ENCODE data around the gene ZFAND3.
"Not testable (repeated sequence)": the region's sequence is repeated elsewhere in the genome, so short reads cannot be mapped to it uniquely, and the experiment has no call there.

The ZFAND3 gene

GRCh38 chr6:37967651-37968050, 148.1 kb downstream of the ZFAND3 start:
- no peak for DNase-seq (ENCODE audit: low read depth in 3 of 3, low spot score in 1 of 3)

DNA sequence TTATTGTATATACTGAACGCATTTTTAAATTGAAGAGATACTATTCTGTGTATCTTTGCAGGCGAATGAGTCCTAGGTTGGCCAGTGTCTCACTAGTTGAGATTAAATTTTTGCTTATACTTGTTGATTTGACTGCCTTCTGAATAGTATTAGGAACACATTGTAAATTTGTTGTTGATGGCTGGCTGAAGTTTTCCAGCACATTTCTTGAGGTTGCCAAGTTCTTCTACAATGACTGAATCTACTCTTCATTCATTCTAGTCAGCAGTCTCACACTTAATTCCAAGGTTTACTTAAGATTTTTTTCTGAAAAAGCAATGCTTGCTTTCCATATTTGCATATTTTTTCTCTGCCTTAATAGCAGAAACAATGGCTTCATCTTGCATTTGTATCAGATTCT, 151.7 kb downstream of the ZFAND3 start:
- DNase-seq (ENCODE audit: low read depth in 3 of 3, low spot score in 1 of 3): no peak

DNA sequence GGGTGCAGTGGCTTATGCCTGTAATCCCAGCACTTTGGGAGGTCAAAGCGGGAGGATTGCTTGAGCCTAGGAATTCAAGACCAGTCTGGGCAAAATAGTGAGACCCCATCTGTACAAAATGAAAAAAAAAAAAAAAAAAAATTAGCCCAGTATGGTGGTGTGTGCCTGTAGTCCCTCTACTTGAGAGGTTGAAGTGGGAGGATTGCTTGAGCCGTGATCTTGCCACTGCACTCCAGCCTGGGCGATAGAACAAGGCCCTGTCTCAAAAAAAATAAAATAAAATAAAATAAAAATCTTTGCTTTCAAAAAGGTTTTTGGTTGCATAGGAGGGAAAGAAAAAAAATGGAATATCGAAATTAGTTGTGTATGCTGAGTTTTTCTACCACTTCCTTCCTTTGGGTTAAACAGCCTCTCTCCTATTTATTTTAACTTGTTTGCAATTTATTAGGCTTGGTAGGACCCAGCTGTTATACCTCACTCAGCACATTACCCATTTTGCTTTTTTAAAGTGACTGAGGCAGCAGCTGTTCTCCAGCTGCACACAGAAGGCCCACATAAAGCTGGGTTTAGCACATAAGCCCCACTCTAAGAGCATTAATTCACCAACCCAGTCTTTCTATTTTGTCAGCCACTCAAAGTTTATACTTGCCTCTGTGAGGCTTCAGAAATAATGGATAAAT, 152.3 kb downstream of the ZFAND3 start:
- no peak for DNase-seq (ENCODE audit: low read depth in 3 of 3, low spot score in 1 of 3)

GRCh38 chr6:37972994-37973757, 153.6 kb downstream of the ZFAND3 start:
- no peak for DNase-seq (ENCODE audit: low read depth in 3 of 3, low spot score in 1 of 3)

- DNase-seq (ENCODE audit: low read depth in 3 of 3, low spot score in 1 of 3): no peak
Measured at GRCh38 chr6:37974381-37974780, 154.9 kb downstream of the ZFAND3 start.

- no peak for DNase-seq (ENCODE audit: low read depth in 3 of 3, low spot score in 1 of 3)
Measured at GRCh38 chr6:37974943-37975342, 155.4 kb downstream of the ZFAND3 start.

GRCh38 chr6:37977715-37978114, 158.2 kb downstream of the ZFAND3 start:
- no peak for DNase-seq (ENCODE audit: low read depth in 3 of 3, low spot score in 1 of 3)

DNA sequence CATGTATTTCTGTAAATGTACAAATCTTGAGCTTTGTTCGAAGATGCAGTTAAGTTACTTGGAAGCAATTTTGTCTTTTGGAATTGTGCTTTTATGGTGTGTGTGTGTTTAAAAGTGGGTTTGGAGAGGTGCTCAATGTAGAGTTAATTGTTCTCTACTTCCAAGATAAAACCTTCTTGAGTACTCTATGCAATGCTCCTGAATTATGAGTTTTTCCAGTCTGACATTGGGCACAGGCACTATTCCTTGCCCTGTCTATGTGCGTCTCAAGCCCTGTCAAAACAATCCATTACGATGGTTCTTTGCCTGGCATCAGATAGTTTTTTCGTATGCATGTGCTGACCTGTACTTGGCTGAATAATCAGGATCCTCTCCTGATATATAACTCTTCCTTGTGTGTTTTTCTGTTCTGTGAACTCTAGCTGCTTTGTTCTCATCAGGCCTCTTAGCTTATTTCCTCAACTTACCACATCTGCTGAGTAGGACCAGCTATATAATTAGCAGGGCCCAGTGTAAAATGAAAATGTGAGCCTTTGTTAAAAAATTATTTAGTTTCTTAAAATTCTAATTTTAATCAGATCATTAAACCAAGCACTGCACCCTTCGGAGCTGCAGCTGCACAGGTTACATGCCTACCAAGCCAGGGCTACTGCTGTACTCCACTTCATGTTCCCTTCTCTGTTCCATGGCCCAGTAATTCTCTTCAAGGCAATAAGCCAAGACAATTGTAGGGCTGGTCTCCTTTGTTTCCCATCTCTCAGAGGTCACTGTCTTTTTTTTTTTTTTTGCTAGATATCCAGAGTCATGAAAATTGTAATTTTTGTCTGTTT, 160.1 kb downstream of the ZFAND3 start:
- no peak for DNase-seq (ENCODE audit: low read depth in 3 of 3, low spot score in 1 of 3)

GRCh38 chr6:37980222-37980595, 160.7 kb downstream of the ZFAND3 start:
- no peak for DNase-seq (ENCODE audit: low read depth in 3 of 3, low spot score in 1 of 3)

DNA sequence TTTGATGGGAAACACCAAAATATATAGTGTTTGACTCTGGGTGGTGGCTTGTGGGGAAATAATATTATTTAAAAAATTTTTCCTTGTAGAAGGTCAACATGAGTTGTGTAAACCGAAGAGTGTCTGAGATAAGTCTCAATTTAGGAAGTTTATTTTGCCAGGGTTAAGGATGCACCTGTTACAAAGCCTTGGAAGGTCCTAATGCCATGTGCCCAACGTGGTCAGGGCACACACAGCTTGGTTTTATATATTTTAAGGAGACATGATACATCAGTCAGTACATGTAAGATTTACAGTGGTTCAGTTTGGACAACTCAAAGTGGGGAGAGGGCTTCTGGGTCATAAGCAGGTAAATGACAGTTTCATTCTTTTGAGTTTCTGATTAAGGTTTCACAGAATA, 162.1 kb downstream of the ZFAND3 start:
- no peak for DNase-seq (ENCODE audit: low read depth in 3 of 3, low spot score in 1 of 3)

DNA sequence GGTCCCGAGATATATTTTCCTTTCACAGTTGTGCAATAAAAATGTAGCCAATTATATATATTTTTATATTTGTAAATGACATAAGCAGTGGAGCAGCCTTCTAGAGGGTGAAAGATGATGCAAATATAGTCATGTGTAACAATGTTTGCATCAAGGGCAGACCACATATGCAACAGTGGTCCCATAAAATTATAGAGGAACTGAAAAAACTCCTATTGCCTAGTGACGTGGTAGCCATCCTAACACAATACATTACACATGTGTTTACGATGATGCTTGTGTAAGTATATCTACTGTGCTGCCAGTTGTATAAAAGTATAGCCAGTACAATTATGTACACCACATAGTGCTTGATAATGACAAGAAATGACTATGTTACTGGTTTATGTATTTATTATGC, 162.8 kb downstream of the ZFAND3 start:
- no peak for DNase-seq (ENCODE audit: low read depth in 3 of 3, low spot score in 1 of 3)

DNA sequence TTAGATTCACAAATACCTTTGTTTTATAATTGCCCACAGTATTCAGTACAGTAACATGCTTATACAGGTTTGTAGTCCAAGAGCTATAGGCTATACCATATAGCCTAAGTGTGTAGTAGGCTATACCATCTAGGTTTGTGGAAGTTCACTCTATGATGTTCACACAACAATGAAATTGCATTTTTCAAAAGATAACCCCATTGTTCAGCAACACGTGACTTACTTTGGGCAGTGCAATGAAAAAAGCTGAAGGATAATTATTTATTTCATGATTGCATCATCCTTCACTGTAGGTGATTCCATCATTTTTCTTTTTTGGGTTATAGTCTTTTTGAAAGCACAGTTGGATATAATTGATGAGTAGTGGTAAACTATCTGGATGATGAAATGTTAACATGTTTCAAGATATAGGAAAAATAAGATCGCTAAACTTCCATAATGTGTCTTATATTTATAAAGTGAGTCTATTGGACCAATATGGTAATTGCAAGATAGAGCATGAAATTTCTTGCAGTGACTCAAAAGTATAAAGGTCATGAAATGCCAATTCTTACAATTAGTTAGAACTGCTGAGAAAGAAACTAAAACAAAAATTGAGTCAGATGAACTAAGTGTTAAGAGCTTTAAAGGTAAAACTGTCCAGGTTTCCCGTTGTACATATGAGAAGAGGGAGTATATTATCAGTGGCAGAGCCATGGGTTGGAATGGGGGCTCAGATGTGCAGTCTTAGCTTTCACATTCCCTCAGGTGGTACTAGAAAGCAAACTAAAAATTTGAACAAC, 164.4 kb downstream of the ZFAND3 start:
- DNase-seq (ENCODE audit: low read depth in 3 of 3, low spot score in 1 of 3): no peak

DNA sequence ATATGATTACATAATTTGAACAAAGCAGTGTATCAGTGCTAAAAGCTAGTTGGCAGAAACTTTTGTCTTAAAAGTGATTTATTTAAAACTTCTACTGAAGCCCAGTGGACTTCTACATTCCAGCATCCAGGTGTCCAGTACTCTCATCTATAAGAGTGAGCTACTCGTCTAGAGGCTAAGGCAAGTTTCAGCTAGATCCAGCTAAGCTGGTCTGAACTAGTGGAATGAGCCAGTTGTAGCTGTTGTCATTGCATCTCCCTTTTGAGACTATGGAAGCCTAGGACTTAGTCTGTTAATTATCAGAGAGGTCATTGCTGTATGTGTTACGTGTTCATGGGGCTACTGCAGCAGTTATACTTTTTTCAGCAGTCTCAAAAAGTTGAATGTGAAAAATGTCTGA, 165.1 kb downstream of the ZFAND3 start:
- DNase-seq (ENCODE audit: low read depth in 3 of 3, low spot score in 1 of 3): no peak

DNA sequence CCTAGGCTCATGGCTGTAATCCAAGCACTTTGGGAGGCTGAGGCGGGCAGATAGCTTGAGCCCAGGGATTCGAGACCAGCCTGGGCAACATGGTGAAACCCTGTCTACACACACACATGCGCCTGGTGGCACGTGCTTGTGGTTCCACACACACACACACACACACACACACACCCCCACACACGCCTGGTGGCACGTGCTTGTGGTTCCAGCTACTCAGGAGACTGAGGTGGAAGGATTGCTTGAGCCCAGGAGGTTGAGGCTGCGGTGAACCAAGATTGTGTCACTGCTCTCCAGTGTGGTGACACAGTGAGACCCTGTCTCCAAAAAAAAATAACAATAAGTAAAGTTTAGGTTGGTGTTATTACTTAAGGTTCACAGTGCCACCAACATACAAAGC, 165.8 kb downstream of the ZFAND3 start:
- DNase-seq (ENCODE audit: low read depth in 3 of 3, low spot score in 1 of 3): no peak

DNA sequence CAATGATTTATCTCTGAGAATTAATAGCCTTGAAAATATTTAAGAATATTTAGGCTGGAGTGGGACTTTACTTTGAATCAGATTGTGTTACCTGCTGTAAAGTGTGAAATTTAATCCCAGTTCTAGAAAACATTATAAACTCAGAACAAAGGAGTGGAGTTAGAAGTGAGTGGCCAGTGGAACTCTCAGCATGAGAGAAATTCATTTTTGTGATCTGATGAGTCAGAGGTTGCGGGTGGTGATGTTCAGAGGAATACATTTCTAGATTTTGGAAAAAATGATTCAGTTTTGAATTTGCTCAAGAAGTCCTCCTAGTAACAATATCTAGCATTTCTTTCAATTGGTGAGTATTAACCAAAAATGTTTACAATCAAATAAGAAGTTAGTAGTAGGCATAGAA, 167.5 kb downstream of the ZFAND3 start:
- no peak for DNase-seq (ENCODE audit: low read depth in 3 of 3, low spot score in 1 of 3)

- no peak for DNase-seq (ENCODE audit: low read depth in 3 of 3, low spot score in 1 of 3)
Measured at GRCh38 chr6:37987559-37987958, 168.0 kb downstream of the ZFAND3 start.

DNA sequence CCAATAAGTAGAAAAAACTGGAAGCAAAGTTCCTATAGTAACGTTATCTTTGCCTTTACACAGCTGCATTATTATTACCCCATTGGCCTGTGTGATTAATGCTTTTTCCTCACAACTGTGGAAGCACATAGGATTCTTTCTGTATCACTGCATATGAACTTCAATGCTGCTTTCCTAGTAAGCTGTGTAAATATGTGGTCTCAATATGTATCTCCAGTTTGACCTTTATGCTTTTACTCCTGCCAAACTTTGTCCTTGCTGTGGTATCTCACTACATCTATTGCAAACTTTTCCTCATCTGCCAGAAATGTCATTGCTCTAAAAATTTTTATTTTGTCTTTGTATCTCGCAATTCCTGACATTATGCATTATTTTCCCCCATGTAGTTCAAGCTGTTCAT, 168.6 kb downstream of the ZFAND3 start:
- no peak for DNase-seq (ENCODE audit: low read depth in 3 of 3, low spot score in 1 of 3)

DNA sequence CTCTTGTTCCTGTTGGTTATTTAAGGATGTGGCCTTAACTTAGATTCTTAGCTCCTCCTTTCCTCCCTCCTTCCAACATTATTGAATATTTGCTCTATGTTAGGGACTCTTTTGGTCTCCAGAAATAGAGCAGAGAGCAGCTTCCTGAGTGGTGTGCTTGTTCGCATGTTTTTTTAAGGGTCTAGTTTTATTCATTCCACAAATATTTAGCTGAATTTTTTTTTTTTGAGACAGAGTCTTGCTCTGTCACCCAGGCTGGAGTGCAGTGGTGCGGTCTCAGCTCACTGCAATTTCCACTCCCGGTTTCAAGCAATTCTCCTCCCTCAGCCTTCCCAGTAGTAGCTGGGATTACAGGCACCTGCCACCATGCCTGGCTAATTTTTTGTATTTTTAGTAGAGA, 169.2 kb downstream of the ZFAND3 start:
- DNase-seq (ENCODE audit: low read depth in 3 of 3, low spot score in 1 of 3): no peak

GRCh38 chr6:37990762-37991525, 171.4 kb downstream of the ZFAND3 start:
- no peak for DNase-seq (ENCODE audit: low read depth in 3 of 3, low spot score in 1 of 3)

DNA sequence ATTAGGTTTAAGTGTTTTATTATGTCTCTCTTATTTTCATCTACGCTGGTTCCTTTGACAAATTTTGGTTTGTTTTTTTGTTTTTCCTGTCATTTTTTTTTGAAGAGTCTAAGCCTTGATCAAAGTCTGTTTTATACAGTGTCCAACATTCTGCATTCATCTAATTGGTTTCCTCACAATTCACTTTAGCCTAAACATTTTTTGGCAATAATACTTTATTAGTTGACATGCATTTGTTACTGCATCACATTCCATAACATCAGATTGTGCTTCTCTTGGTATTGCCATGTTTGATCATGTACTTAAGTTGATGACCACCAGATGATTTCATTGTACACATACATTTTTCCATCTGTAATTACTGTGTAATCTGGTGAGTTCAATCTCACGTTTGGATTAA, 173.2 kb downstream of the ZFAND3 start:
- DNase-seq (ENCODE audit: low read depth in 3 of 3, low spot score in 1 of 3): no peak

- DNase-seq (ENCODE audit: low read depth in 3 of 3, low spot score in 1 of 3): not testable (repeated sequence)
Measured at GRCh38 chr6:37993194-37993593, 173.7 kb downstream of the ZFAND3 start.
